Liver (tissue), 9 donors: ENCODE results near the gene MAP7D1. TPM values are rescaled to one million over a fixed set of nuclear protein-coding genes. Genes with fewer than 3 reads are reported as not detected.

Experiments
- DNase-seq: peaks from one replicate; pipeline ENCODE4 v3.0.0-alpha.2; 2017; ENCODE audit warnings: low spot score
- H3K27ac ChIP-seq, 2 donors: one replicate each; pipeline ENCODE4 v1.7.0; 2013; ENCODE audit warnings: inconsistent platforms in 2 of 2, low read length in 2 of 2, control low read depth in 1 of 2, low read depth in 1 of 2, mild to moderate bottlenecking in 1 of 2
- H3K27me3 ChIP-seq, 4 donors: one replicate each; pipeline versions ENCODE4 v1.6.1 to v1.7.0; 2013; ENCODE audit warnings: low read length in 3 of 4, inconsistent platforms in 1 of 4, mild to moderate bottlenecking in 1 of 4, moderate library complexity in 1 of 4; ENCODE audit not compliant: control insufficient read depth in 4 of 4, insufficient read depth in 4 of 4
- H3K36me3 ChIP-seq, 4 donors: one replicate each; pipeline versions ENCODE4 v1.6.1 to v1.7.0; 2013; ENCODE audit warnings: low read length in 3 of 4, mild to moderate bottlenecking in 3 of 4, low read depth in 1 of 4, moderate library complexity in 1 of 4; ENCODE audit not compliant: control insufficient read depth in 4 of 4, insufficient read depth in 3 of 4
- H3K4me1 ChIP-seq, 4 donors: one replicate each; pipeline versions ENCODE4 v1.6.1 to v1.7.0; 2013; ENCODE audit warnings: low read length in 3 of 4, mild to moderate bottlenecking in 3 of 4, moderate library complexity in 1 of 4; ENCODE audit not compliant: control insufficient read depth in 4 of 4, insufficient read depth in 4 of 4
- H3K4me3 ChIP-seq, 3 donors: one replicate each; pipeline versions ENCODE4 v1.6.1 to v1.7.0; 2013; ENCODE audit warnings: low read length in 3 of 3, control low read depth in 1 of 3, low read depth in 1 of 3, mild to moderate bottlenecking in 1 of 3
- H3K9ac ChIP-seq, 2 donors: one replicate each; pipeline ENCODE4 v1.7.0; 2013; ENCODE audit warnings: low read length in 2 of 2, mild to moderate bottlenecking in 2 of 2, moderate library complexity in 2 of 2, control low read depth in 1 of 2, low read depth in 1 of 2
- H3K9me3 ChIP-seq, 4 donors: one replicate each; pipeline versions ENCODE4 v1.6.1 to v1.7.0; 2013; ENCODE audit warnings: low read length in 3 of 4; ENCODE audit not compliant: control insufficient read depth in 4 of 4
- ATF3 ChIP-seq: IDR thresholded peaks from 2 replicates; pipeline ENCODE4 v1.6.1; 2016; ENCODE audit warnings: antibody characterized with exemption
- CTCF ChIP-seq: fragments of 150-350 bp; IDR thresholded peaks from 2 replicates; pipeline ENCODE4 v1.5.1; 2017; ENCODE audit warnings: improper control_type of control experiment, low read depth, low read length; ENCODE audit not compliant: missing input control
- EGR1 ChIP-seq, 2 donors: IDR thresholded peaks; 2 replicates each; pipeline ENCODE4 v1.6.1; 2016 to 2018; ENCODE audit warnings: antibody characterized with exemption in 2 of 2, low read depth in 2 of 2
- FOXA1 ChIP-seq: IDR thresholded peaks from 2 replicates; pipeline ENCODE4 v1.6.1; 2016; ENCODE audit warnings: antibody characterized with exemption
- FOXA2 ChIP-seq: IDR thresholded peaks from 2 replicates; pipeline ENCODE4 v1.6.1; 2016; ENCODE audit warnings: antibody characterized with exemption
- GABPA ChIP-seq, 2 donors: IDR thresholded peaks in 1 of 2; conservative IDR thresholded peaks in 1 of 2; 2 replicates each; pipeline ENCODE4 v1.6.1; 2016; ENCODE audit warnings: antibody characterized with exemption in 2 of 2, mild to moderate bottlenecking in 1 of 2, moderate library complexity in 1 of 2
- HNF4A ChIP-seq, 2 donors: conservative IDR thresholded peaks; 2 replicates each; pipeline ENCODE4 v1.6.1; 2016; ENCODE audit warnings: antibody characterized with exemption in 2 of 2, mild to moderate bottlenecking in 2 of 2
- HNF4G ChIP-seq: IDR thresholded peaks from 2 replicates; pipeline ENCODE4 v1.6.1; 2016; ENCODE audit warnings: antibody characterized with exemption
- JUND ChIP-seq, 2 donors: IDR thresholded peaks; 2 replicates each; pipeline ENCODE4 v1.6.1; 2016; ENCODE audit warnings: antibody characterized with exemption in 2 of 2
- MAX ChIP-seq: IDR thresholded peaks from 2 replicates; pipeline ENCODE4 v1.6.1; 2016; ENCODE audit warnings: antibody characterized with exemption
- NR2F2 ChIP-seq: IDR thresholded peaks from 2 replicates; pipeline ENCODE4 v1.6.1; 2016; ENCODE audit warnings: antibody characterized with exemption
- RAD21 ChIP-seq, 2 donors: IDR thresholded peaks; 2 replicates each; pipeline ENCODE4 v1.6.1; 2016; ENCODE audit warnings: antibody characterized with exemption in 2 of 2, mild to moderate bottlenecking in 2 of 2
- REST ChIP-seq: IDR thresholded peaks from 2 replicates; pipeline ENCODE4 v1.6.1; 2016; ENCODE audit warnings: antibody characterized with exemption, mild to moderate bottlenecking
- RXRA ChIP-seq, 2 donors: IDR thresholded peaks; 2 replicates each; pipeline ENCODE4 v1.6.1; 2017 to 2018; ENCODE audit warnings: antibody characterized with exemption in 2 of 2, mild to moderate bottlenecking in 1 of 2
- SP1 ChIP-seq: IDR thresholded peaks from 2 replicates; pipeline ENCODE4 v1.6.1; 2018; ENCODE audit warnings: antibody characterized with exemption, mild to moderate bottlenecking
- TAF1 ChIP-seq: conservative IDR thresholded peaks from 2 replicates; pipeline ENCODE4 v1.6.1; 2016; ENCODE audit warnings: antibody characterized with exemption, mild to moderate bottlenecking
- YY1 ChIP-seq: IDR thresholded peaks from 2 replicates; pipeline ENCODE4 v1.6.1; 2016; ENCODE audit warnings: antibody characterized with exemption, mild to moderate bottlenecking
- ZBTB33 ChIP-seq: IDR thresholded peaks from 2 replicates; pipeline ENCODE4 v1.6.1; 2016; ENCODE audit warnings: antibody characterized with exemption
- WGBS: extraction: QIAGEN DNeasy Blood & Tissue Kit; methylation state at CpG from one replicate; pipeline ENCODE4 v1.1.7; 2013; 5-methylcytosine and 5-hydroxymethylcytosine counted together
- polyA plus RNA-seq, 2 donors: library from polyadenylated mRNA; stranded (reverse) in 1 of 2; unstranded in 1 of 2; fragments of 200-250 nt in 1 of 2; fragments of >200 nt in 1 of 2; fragmentation: Nextera tagmentation in 1 of 2; extraction: Ambion mirVana in 1 of 2; gene quantifications; one replicate each; pipeline versions ENCODE4 v1.2.1 to v1.2.3, GENCODE V29; 2013 to 2015
- total RNA-seq, 2 donors: library from RNA; depleted of rRNA; stranded (reverse); fragments of >200 nt; gene quantifications; one replicate each; pipeline ENCODE4 v1.2.3, GENCODE V29; 2014
- donor health status: healthy.
- donor health status: healthy.
- donor health status: healthy.
- donor health status: healthy.
- donor health status: healthy.

MAP7D1 gene
- total and polyA plus RNA-seq, 4 donors: 5.6 to 15.1 (median 12.9) TPM

- H3K4me1 ChIP-seq: no peaks in the 10 kb centered on the region
- no peak overlapping the region for H3K27ac ChIP-seq
- no peak for TF ChIP-seq JUND (IDR thresholded peaks at IDR 0.05)
- no peak for TF ChIP-seq FOXA1
- TF ChIP-seq ATF3: no peak
- no peak for TF ChIP-seq HNF4G
- no peak for TF ChIP-seq HNF4A (conservative IDR thresholded peaks at IDR 0.05)
- TF ChIP-seq EGR1 (IDR thresholded peaks at IDR 0.05; ENCODE audit: low read depth in 2 of 2): no peak
- no peak for TF ChIP-seq NR2F2
- TF ChIP-seq MAX: no peak
- TF ChIP-seq ZBTB33: no peak
- no peak for TF ChIP-seq YY1
- TF ChIP-seq RAD21 (IDR thresholded peaks at IDR 0.05): no peak
- no peak for TF ChIP-seq CTCF
- no peak for TF ChIP-seq TAF1
- TF ChIP-seq FOXA2: no peak
- no peak for TF ChIP-seq RXRA (IDR thresholded peaks at IDR 0.05)
- TF ChIP-seq GABPA (IDR thresholded peaks at IDR 0.05 in 1 of 2, conservative IDR thresholded peaks at IDR 0.05 in 1 of 2): no peak
- H3K4me3 ChIP-seq: no peak overlapping the region
- no peak for DNase-seq
- no peaks in the 10 kb centered on the region for H3K36me3 ChIP-seq
- H3K9me3 ChIP-seq: no peaks in the 10 kb centered on the region
- 88% methylated on average over 11 of the region's 11 CpGs for WGBS
- H3K9ac ChIP-seq: no peak overlapping the region
- no peaks in the 10 kb centered on the region for H3K27me3 ChIP-seq
Observed at GRCh38 chr1:36109041-36109679, 46.8 kb upstream of the MAP7D1 start.

- H3K4me1 ChIP-seq: no peaks in the 10 kb centered on the region
- H3K9ac ChIP-seq: no peak overlapping the region
- no peak for DNase-seq
- no peak overlapping the region for H3K4me3 ChIP-seq
- 75% methylated on average over 4 of the region's 4 CpGs for whole genome bisulfite sequencing
- H3K27ac ChIP-seq: no peak overlapping the region
- H3K36me3 ChIP-seq: no peaks in the 10 kb centered on the region
- H3K27me3 ChIP-seq: no peaks in the 10 kb centered on the region
- H3K9me3 ChIP-seq: no peaks in the 10 kb centered on the region
- TF ChIP-seq EGR1 (IDR thresholded peaks at IDR 0.05; ENCODE audit: low read depth in 2 of 2) (no peak), TAF1 (no peak), HNF4A (conservative IDR thresholded peaks at IDR 0.05) (no peak), FOXA2 (no peak), MAX (no peak), NR2F2 (no peak), RAD21 (IDR thresholded peaks at IDR 0.05) (no peak), YY1 (no peak), FOXA1 (no peak), CTCF (no peak), GABPA (IDR thresholded peaks at IDR 0.05 in 1 of 2, conservative IDR thresholded peaks at IDR 0.05 in 1 of 2) (no peak), ZBTB33 (no peak), SP1 (no peak), REST (no peak)
Observed at GRCh38 chr1:36111151-36111550, 44.8 kb upstream of the MAP7D1 start.
